M059J (cell line): Measurements from ENCODE around the gene SPRYD4. TPM values are rescaled to one million over a fixed set of nuclear protein-coding genes. Genes with fewer than 3 reads are reported as not detected.
"Not testable (repeated sequence)": the region's sequence is repeated elsewhere in the genome, so short reads cannot be mapped to it uniquely, and the experiment has no call there.

Experiments
- DNase-seq: peaks from one replicate; pipeline ENCODE4 v3.0.0-alpha.2; 2012; ENCODE audit warnings: low read depth
- total RNA-seq: library from RNA; depleted of rRNA; stranded (reverse); fragments of >200 nt; shearing (Covaris generic); gene quantifications from 2 replicates; pipeline ENCODE4 v1.2.3, GENCODE V29; 2014

Gene SPRYD4
- total RNA-seq, 1 experiment from 2014 or later: 1.4 TPM

GRCh38 chr12:56476972-56477432, 8.6 kb downstream of the SPRYD4 start:
- DNase-seq: no peak

- no peak for DNase-seq
Observed at GRCh38 chr12:56477521-56478225, 9.3 kb downstream of the SPRYD4 start.

GRCh38 chr12:56479625-56480024, 11.2 kb downstream of the SPRYD4 start:
- no peak for DNase-seq

GRCh38 chr12:56484566-56484965, 16.2 kb downstream of the SPRYD4 start:
- no peak for DNase-seq

DNA sequence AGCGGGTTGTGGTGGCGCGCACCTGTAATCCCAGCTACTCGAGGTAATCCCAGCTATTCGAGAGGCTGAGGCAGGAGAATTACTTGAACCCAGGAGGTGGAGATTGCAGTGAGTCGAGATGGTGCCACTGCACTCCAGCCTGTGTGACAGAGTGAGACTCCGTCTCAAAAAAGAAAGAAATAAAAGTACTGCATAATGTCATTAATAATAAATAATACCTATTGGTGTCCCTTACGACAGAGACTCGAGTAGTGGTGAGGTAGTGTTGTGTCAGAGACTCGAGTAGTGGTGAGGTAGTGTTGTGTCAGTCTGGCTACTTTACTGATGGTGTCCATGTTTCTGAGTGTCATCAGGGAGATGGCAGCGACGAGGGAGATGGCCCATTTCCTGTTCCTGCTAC, 18.3 kb downstream of the SPRYD4 start:
- no peak for DNase-seq

GRCh38 chr12:56487448-56488040, 19.2 kb downstream of the SPRYD4 start:
- DNase-seq: no peak

DNA sequence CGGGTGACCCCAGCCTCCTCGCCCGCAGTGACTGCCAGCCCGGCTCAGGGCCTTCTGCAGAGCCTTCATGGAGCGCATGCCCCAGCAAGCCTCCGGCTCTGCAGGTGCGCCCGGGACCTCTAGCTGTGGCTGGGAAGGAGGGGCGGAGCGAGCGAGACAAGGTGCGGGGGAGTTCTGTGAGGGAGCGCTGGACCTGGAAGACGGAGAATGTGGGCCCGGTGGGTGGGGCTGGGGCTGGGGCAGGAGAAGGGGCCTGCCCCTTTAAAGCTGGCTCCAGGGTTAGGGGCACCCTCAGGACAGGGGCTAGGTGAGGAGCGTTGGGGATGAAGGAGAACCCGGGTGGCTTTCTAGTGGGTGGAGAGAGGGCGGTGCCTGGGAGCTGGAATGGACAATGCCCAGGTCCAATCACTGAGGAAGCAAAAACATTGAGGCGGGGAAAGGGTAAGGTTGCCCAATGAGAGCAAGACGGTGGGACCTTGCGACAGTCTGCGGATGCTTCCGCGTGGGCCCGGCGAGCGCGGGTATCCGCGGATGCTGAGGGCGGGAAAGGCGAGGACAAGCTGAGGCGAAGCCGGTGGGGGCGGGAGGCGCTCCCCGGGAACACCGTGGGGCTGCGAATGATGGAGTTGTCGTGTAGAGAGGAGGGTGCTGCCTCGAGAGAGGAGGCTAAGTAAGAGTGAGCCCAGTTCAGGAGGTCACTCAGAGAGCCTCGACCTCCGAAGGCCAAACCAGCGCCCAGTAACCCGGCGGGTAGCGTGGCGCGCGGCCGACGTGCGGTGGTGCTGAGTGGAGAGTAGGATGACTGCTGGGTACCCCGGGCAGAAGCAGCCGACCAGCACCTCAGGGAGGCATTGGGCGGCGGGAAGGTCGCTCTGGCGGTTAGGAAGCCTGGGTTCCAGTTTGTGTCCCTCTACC, 19.9 kb downstream of the SPRYD4 start, which contains the start of gene GLS2:
TSS of gene GLS2 (minus strand) at position 121 of the 915 bp plus-strand sequence. CDS start at position 78, 43 bp downstream.
- DNase-seq: peak; percentile 72

- DNase-seq: no peak
Observed at GRCh38 chr12:56490360-56490759, 22.0 kb downstream of the SPRYD4 start.

- DNase-seq: not testable (repeated sequence)
Observed at GRCh38 chr12:56493409-56494105, 25.2 kb downstream of the SPRYD4 start.

DNA sequence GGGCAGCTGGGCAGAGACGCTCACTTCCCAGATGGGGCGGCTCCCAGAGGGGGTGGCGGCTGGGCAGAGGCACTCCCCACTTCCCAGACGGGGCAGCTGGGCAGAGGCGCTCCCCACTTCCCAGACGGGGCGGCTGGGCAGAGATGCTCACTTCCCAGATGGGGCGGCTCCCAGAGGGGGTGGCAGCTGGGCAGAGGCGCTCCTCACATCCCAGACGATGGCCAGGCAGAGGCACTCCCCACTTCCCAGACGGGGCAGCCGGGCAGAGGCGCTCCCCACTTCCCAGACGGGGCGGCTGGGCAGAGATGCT, 25.7 kb downstream of the SPRYD4 start:
- not testable (repeated sequence) for DNase-seq

- not testable (repeated sequence) for DNase-seq
Observed at GRCh38 chr12:56494481-56494880, 26.1 kb downstream of the SPRYD4 start.

GRCh38 chr12:56496704-56497103, 28.3 kb downstream of the SPRYD4 start:
- DNase-seq: not testable (repeated sequence)

- not testable (repeated sequence) for DNase-seq
Observed at GRCh38 chr12:56498126-56498902, 29.9 kb downstream of the SPRYD4 start.

- not testable (repeated sequence) for DNase-seq
Observed at GRCh38 chr12:56499452-56499851, 31.1 kb downstream of the SPRYD4 start.

GRCh38 chr12:56499879-56500278, 31.5 kb downstream of the SPRYD4 start:
- DNase-seq: not testable (repeated sequence)

- no peak for DNase-seq
Observed at GRCh38 chr12:56510786-56511185, 42.4 kb downstream of the SPRYD4 start.

DNA sequence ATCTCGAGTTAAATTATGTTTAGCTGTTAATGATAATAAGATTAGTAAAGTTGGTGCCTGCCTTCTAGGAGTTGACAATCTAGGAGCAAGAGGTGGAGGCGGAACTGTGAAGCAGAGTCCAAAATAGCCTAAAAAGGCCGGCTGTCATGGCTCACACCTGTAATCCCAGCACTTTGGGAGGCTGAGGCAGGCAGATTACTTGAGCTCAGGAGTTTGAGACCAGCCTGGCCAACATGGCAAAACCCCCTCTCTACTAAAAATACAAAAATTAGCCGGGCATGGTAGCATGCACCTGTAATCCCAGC, 45.6 kb downstream of the SPRYD4 start:
- DNase-seq: not testable (repeated sequence)

DNA sequence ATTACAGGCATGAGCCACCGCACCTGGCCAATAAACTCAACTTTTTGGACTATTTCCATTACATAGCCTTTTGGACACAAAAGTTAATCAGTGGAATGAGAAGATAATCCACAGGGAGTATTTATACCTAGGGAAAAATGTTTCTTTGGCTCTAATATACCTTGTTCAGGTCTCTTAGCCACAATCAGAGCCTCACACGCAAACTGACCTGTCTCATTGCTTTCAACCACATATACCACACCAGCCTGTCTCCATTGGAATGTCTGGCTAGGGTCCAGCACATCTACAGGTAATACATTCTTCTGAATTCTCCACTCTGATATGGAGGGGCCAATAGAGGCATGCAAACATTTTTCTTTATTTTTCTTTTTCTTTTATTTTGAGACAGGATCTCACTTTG, 49.5 kb downstream of the SPRYD4 start:
- DNase-seq: peak; percentile 42

- DNase-seq: peak; percentile 68
Observed at GRCh38 chr12:56518570-56518969, 50.2 kb downstream of the SPRYD4 start.

GRCh38 chr12:56520048-56520447, 51.7 kb downstream of the SPRYD4 start:
- DNase-seq: peak; percentile 40

DNA sequence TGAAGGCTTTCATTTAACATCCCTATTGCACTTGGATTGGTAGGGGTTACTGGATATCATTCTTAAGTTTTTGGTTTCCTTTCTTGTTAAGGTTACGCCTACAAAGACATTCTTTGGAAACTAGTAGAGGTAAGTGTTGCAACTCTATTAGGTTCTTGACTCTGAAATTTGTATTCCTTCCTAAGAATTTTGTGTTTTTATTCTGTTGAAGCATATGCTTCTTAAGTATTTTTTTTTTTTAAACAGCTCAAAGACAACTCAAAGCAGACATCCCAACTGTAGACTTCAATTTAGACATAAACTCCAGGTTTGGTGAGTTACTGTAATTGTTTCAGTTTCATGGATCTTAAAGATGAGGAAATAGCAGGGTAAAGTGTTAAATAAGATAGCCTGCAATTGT, 52.1 kb downstream of the SPRYD4 start:
- peak; percentile 18 for DNase-seq
